HG03469 (cell line): ENCODE results near the gene ATP6V0A1.
"Not testable (repeated sequence)": the region's sequence is repeated elsewhere in the genome, so short reads cannot be mapped to it uniquely, and the experiment has no call there.

Experiments used
- ATAC-seq: cut with Tn5 transposase; IDR thresholded peaks from one replicate; pipeline ENCODE4 v1.9.1; 2021; ENCODE audit warnings: mild to moderate bottlenecking, moderate library complexity, moderate number of reproducible peaks; ENCODE audit not compliant: unreplicated experiment

ATP6V0A1 gene

DNA sequence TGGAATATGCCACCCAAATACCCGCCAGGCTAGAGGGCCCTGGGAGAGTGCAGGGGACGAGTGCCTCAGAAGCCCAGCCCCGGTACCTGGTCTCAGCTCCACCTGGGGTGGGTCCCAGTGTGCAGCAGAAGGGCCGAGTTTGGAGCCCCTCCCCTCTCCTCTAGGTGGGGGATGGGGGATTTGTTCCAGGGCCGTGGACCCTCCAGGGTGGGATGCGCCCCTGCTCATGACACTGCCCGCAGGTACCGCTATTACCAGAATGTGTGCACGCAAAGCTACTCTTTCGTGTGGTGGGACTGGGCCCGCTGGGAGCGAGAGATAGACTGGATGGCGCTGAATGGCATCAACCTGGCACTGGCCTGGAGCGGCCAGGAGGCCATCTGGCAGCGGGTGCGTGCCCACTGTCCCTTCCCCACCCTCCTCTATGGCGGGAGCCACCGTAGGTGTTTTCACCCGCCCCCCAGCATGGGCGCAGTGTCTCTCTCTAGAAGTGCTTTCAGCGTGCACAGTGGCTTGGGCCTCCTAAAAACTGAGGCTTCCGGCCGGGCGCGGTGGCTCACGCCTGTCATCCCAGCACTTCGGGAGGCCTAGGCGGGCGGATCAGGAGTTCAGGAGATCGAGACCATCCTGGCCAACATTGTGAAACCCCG lies 78.6 kb downstream of the ATP6V0A1 start:
- ATAC-seq: no peak

DNA sequence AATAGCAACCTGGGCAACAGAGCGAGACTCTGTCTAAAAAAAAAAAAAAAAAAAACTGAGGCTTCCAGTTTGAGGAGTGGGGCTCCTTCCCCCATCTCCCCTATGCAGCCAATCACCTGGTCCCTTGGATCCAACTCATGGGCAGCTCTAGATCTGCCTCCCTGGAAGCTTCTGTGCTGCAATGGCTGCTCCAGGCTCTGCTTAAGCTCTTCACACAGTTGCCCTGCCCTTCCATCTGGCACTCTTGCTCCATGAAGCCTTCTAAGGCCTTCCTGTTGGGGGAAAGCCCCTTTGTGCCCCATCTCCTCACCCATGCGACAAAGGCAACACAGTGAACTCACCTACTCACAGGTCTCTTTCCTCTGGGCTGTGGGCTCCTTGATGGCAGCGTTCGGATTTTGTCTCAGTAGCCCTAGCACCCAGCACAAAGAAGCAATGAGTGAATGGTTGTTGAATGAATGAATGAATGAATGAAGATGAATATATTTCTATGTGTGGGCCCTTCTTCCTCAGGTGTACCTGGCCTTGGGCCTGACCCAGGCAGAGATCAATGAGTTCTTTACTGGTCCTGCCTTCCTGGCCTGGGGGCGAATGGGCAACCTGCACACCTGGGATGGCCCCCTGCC lies 79.3 kb downstream of the ATP6V0A1 start:
- ATAC-seq: no peak

DNA sequence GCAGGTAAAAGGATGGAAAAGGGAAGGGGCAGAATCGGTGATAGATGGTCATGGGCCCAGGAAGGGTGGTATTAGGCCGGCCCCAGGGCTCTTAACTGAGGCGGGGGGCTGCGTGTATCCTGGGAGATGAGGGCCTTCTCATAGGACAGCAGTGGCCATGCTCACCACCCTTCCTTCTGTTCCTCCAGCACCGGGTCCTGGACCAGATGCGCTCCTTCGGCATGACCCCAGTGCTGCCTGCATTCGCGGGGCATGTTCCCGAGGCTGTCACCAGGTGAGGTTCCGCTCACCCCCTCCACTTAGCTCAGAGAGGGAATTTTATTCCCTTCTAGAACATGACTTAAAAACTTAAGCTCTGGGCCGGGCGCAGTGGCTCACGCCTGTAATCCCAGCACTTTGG lies 79.8 kb downstream of the ATP6V0A1 start:
- ATAC-seq: no peak

DNA sequence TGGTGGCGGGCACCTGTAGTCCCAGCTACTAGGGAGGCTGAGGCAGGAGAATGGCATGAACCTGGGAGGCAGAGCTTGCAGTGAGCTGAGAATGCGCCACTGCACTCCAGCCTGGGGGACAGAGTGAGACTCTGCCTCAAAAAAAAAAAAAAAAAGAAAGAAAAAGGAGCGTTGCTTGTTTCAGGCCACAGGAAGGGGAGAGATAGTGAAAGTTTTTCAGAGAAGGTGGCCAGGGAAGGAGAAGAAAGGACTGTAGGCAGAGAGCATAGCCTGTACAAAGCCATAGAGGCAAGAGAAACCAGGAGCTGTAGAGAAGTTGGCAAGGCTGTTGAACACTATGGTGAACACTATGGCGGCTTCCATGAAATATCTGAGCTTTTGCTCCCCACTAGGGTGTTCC lies 81.9 kb downstream of the ATP6V0A1 start:
- not testable (repeated sequence) for ATAC-seq

DNA sequence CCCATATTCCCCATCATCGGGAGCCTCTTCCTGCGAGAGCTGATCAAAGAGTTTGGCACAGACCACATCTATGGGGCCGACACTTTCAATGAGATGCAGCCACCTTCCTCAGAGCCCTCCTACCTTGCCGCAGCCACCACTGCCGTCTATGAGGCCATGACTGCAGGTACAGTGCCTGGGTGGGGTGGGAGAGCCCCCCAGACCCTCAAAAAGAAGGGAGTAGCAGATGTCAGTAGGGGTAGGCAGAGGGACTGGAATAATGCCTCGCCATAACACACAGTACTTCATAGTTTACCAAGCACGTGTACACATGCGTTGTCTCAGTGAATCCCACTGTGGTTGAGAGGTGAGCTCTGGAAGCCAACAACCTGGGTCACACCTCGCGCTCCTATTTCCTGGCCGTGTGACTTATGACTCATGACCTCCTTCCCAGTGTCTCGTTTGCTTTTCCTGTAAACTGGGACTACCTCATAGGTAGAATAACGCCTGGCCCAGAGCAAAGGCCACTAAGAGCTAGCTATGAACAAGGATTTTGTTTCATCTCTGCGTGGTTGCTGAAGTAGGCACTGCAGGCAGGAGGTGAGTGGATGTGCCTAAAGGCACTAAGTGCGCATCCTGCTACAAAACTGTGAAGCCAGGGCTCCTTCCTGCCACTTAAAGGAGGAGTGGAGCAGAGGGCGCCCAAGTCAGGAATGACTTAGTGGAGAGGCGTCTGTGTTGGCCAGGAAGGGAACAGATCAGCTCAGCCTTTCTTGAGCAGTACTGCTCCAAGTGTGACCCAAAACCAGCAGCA lies 82.6 kb downstream of the ATP6V0A1 start:
- no peak for ATAC-seq

DNA sequence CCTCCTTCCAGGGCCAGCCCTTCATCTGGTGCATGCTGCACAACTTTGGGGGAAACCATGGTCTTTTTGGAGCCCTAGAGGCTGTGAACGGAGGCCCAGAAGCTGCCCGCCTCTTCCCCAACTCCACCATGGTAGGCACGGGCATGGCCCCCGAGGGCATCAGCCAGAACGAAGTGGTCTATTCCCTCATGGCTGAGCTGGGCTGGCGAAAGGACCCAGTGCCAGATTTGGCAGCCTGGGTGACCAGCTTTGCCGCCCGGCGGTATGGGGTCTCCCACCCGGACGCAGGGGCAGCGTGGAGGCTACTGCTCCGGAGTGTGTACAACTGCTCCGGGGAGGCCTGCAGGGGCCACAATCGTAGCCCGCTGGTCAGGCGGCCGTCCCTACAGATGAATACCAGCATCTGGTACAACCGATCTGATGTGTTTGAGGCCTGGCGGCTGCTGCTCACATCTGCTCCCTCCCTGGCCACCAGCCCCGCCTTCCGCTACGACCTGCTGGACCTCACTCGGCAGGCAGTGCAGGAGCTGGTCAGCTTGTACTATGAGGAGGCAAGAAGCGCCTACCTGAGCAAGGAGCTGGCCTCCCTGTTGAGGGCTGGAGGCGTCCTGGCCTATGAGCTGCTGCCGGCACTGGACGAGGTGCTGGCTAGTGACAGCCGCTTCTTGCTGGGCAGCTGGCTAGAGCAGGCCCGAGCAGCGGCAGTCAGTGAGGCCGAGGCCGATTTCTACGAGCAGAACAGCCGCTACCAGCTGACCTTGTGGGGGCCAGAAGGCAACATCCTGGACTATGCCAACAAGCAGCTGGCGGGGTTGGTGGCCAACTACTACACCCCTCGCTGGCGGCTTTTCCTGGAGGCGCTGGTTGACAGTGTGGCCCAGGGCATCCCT lies 84.8 kb downstream of the ATP6V0A1 start:
- no peak for ATAC-seq

DNA sequence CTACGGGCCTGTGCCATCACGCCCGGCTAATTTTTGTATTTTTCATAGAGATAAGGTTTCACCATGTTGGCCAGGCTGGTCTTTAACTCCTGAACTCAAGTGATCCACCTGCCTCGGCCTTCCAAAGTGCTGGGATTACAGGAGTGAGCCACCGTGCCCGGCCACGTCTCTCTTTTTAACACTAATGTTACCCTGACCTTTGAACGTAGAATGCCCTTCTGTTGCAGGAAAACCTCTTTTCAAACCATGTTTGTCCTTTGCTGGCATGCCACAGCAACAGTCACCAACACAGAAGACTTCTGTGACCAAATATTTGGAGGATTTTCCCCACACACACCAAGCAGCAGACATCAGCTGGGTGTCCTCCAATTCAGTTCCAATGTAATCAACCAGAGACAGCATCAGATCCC lies 86.2 kb downstream of the ATP6V0A1 start:
- no peak for ATAC-seq

DNA sequence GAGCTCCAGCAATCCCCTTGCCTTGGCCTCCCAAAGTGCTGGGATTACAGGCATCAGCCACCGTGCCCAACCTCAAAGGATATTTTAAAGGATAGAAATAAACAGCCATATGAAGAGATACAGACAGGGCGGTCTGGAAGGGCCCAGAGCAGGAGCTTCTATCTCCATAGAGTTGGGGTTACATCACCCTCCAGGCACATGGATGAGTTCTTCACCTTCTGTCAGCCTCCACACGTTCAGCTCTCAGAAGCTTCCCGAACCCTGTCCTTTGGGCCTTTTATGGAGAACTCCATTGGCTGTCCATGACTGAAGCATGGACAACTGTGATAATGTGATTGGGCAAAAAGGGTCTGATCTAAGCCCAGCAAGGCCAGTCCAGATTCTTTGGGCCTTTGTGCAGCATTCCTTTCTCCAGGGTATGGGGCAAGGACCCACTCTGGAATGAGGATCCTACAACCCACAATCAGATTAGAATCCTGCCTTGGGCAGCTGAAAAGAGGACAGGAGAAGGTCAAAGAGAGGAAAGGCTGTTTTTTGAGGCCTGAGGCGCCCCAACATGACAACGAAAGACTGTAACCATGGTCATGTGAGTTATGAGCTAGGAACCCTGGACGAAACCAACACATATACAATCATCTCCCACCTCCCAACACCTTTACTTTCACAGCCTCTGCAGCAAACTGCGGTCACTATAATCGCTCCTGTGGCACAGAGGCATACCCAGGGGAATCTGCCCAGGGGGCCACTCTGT lies 87.3 kb downstream of the ATP6V0A1 start:
- ATAC-seq: not testable (repeated sequence)

DNA sequence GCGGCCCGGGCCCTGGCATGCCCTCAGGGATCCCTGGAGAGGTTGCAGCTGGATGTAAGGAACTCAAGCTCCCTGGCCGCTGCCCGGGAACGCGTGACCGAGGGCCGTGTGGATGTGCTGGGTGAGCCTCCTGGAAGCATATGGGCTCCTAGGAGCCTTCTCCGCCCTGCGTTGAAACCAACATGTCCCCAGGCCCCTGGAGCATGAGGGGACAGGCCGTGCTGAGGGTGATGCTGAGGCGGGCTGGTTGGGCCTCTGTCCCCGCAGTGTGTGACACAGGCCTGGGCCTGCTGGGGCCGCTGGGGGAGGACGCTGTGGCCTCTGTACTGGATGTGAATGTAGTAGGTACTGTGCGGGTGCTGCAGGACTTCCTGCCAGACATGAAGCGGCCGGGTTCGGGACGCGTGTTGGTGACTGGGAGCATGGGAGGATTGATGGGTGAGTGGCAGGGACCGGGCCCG lies 88.4 kb downstream of the ATP6V0A1 start:
- no peak for ATAC-seq

DNA sequence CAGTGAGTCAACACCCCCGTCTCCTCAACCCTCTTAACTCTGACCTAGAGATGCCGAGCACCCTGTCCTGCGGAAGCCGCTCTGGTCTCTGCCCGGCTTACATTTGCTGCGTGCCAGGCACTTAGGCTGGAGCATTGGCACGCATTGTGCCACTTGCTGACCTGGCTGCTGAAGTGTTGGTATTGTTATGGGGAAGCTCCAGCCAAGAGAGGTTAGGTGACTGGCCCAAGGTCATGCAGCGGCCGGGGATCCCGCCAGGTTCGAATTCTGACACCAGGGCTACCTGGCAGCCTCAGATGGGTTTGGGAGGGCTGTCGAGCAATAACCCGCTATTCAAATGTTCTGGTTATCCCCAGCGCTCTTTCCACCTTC lies 89.0 kb downstream of the ATP6V0A1 start:
- no peak for ATAC-seq

DNA sequence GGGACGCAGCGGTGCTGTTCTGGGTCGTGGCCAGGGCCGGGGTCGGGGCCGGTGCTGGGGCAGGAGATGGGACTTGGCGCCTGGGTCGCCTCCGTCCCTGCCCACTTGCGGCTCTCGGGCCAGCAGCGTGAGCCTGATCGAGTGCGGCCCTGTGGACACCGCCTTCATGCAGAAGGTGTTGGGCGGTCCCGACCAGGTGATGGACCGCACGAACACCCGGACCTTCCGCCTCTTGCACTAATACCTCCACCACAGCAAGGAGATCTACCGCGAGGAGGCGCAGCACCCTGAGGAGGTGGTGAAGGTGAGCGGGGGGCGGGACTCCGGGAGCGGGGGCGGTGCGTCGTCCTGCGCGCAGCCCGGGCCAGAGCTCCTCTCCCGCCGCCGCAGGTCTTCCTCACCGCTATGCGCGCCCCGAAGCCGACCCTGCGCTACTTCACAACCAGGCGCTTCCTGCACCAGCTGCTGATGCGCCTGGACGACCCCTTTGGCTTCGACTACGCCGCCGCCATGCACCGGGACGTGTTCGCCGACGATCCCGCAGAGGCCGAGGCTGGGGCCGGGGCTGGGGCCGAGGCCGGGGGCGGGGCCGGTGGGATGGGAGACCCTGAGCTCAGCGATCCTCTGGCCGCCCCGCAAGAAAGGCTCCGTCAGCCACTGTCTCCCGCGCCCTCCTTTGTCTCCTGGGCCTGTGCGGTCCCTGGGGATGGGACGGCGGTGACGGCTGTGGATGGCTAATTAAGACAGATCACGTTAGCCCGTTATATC lies 89.6 kb downstream of the ATP6V0A1 start:
- ATAC-seq: no peak

DNA sequence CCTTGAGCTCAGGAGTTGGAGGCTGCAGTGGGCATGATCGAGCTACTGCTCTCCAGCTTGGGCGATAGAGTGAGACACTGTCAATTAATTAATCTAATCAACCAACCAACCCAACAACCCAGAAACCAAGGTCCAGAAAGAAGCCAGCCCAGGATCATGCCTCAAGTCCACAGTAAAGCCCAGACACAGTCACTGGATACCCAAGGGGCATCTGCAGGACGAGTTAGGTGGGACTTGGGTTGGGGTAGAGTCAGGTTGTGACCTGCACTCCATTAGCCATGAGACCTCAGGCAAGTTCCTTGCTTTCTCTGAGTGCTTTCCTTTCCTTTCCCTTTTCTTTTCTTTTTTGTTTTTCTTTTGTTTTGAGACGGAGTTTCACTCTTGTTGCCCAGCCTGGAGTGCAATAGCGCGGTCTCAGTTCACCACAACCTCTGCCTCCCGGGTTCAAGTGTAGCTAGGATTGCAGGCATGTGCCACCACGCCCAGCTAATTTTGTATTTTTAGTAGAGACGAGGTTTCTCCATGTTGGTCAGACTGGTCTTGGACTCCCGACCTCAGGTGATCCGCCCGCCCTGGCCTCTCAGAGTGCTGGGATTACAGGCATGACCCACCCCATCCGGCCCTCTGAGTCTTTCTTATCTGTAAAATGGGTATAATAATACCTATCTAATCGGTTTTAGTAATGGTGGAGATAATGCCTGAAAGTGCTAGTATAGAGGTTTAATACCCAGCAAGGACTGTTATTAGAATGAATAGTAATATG lies 90.5 kb downstream of the ATP6V0A1 start:
- no peak for ATAC-seq

DNA sequence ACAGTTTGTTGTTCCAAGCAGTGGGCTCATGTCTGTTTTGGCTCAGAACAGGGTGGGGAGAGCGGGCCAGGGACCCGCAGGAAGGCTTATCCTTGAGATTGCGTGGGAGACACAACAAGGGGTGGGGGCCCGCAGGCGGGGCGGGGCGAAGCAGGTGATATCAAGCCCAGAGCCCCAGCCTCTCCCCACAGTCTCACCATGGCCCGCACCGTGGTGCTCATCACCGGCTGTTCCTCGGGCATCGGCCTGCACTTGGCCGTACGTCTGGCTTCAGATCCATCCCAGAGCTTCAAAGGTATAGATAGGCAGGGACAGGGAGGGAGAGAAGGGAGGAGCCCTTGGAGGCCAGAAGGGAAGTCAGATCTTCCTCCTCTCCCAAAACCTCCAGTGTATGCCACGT lies 94.1 kb downstream of the ATP6V0A1 start, which contains the start of gene HSD17B1:
Gene HSD17B1, plus strand, starts transcription at position 188 of the 400 bp plus-strand sequence. Its CDS starts 11 bp downstream, at position 199.
- ATAC-seq: not testable (repeated sequence)

DNA sequence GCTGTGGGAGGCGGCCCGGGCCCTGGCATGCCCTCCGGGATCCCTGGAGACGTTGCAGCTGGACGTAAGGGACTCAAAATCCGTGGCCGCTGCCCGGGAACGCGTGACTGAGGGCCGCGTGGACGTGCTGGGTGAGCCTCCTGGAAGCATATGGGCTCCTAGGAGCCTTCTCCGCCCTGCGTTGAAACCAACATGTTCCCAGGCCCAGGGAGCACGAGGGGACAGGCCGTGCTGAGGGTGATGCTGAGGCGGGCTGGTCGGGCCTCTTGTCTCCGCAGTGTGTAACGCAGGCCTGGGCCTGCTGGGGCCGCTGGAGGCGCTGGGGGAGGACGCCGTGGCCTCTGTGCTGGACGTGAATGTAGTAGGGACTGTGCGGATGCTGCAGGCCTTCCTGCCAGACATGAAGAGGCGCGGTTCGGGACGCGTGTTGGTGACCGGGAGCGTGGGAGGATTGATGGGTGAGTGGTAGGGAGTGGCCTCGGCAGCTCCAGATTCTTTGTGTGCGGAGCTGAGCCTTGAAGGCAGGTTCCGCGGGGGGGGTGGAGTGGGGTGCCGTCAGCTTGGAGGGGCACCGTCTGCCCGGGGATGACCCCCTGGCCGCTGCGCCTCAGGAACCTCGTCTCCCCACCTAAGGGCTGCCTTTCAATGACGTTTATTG lies 94.6 kb downstream of the ATP6V0A1 start:
- ATAC-seq: no peak

DNA sequence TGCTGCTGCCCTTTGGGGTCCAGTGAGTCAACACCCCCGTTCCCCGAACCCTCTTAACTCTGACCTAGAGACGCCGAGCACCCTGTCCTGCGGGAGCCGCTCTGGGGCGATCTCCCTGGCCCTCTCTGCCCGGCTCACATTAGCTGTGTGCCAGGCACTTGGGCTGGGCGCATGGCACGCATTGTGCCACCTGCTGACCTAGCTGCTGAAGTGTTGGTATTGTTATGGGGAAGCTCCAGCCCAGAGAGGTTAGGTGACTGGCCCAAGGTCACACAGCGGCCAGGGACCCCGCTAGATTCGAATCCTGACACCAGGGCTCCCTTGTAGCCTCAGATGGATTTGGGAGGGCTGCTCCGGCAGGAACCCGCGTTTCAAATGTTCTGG lies 95.2 kb downstream of the ATP6V0A1 start:
- ATAC-seq: no peak

DNA sequence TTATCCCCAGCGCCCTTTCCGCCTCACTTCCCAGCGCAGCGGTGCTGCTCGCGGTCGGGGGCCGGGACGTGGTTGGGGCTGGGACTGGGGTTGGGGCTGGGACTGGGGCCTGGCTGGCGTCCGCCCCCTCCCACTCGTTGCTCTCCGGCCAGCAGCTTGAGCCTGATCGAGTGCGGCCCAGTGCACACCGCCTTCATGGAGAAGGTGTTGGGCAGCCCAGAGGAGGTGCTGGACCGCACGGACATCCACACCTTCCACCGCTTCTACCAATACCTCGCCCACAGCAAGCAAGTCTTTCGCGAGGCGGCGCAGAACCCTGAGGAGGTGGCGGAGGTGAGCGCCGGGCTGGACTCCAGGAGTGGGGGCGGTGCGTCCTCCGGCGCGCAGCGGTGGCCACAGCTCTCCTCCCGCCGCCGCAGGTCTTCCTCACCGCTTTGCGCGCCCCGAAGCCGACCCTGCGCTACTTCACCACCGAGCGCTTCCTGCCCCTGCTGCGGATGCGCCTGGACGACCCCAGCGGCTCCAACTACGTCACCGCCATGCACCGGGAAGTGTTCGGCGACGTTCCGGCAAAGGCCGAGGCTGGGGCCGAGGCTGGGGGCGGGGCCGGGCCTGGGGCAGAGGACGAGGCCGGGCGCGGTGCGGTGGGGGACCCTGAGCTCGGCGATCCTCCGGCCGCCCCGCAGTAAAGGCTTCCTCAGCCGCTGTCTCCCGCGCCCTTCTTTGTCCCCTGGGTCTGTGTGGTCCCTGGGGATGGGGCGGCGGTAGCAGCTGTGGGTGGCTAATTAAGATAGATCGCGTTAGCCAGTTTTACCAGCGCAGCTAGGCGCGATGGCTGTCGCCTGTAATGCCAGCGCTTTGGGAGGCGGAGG lies 95.8 kb downstream of the ATP6V0A1 start:
- no peak for ATAC-seq

DNA sequence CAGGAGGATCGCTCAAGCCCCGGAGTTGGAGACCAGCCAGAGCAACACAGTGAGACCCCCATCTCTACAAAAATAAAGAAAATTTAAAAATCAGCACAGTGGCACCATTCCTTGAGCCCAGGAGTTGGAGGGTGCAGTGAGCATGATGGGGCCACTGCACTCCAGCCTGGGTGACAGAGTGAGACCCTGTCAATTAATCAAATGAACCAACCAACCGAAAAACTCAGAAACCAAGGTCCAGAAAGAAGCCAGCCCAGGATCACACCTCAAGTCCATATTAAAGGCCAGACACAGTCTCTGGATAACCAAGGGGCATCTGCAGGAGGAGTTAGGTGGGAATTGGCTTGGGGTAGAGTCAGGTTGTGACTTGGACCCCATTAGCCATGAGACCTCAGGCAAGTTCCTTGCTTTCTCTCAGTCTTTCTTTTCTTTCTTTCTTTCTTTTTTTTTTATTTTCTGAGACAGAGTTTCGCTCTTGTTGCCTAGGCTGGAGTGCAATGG lies 96.5 kb downstream of the ATP6V0A1 start:
- no peak for ATAC-seq
